DOHH2 (cell line): ENCODE results near the gene OGG1.

Experiments
- H3F3A ChIP-seq: fragments of 200-600 bp; sonication (generic), shearing (Covaris generic); 2 replicates; pipeline ENCODE4 v1.6.0; 2016; ENCODE audit warnings: antibody characterized with exemption, mild to moderate bottlenecking; ENCODE audit not compliant: control insufficient read depth, insufficient read depth
- H3K27ac ChIP-seq: fragments of 200-600 bp; sonication (generic); 2 replicates; pipeline ENCODE4 v1.5.1; 2014; ENCODE audit warnings: low read depth, mild to moderate bottlenecking, low read length, moderate library complexity
- H3K27me3 ChIP-seq: fragments of 200-600 bp; sonication (generic); 2 replicates; pipeline ENCODE4 v1.6.1; 2014; ENCODE audit warnings: mild to moderate bottlenecking, low read length, mixed read lengths; ENCODE audit not compliant: control insufficient read depth
- H3K36me3 ChIP-seq: fragments of 200-600 bp; sonication (generic); 2 replicates; pipeline ENCODE4 v1.6.1; 2014; ENCODE audit warnings: mild to moderate bottlenecking, low read length, moderate library complexity, mixed read lengths; ENCODE audit not compliant: control insufficient read depth
- H3K4me1 ChIP-seq: fragments of 200-600 bp; sonication (generic); 2 replicates; pipeline ENCODE4 v1.6.1; 2014; ENCODE audit warnings: mild to moderate bottlenecking, low read length, mixed read lengths; ENCODE audit not compliant: control insufficient read depth
- H3K4me2 ChIP-seq: fragments of 200-600 bp; sonication (generic); 2 replicates; pipeline ENCODE4 v1.6.0; 2014; ENCODE audit warnings: mild to moderate bottlenecking, low read length, moderate library complexity
- H3K4me3 ChIP-seq: fragments of 200-600 bp; sonication (generic); 2 replicates; pipeline ENCODE4 v1.5.1; 2014; ENCODE audit warnings: mild to moderate bottlenecking, low read length, mixed read lengths
- H3K79me2 ChIP-seq: fragments of 200-600 bp; sonication (generic); 2 replicates; pipeline ENCODE4 v1.6.1; 2014; ENCODE audit warnings: mild to moderate bottlenecking, low read length, mixed read lengths; ENCODE audit not compliant: control insufficient read depth
- H3K9me2 ChIP-seq: fragments of 200-600 bp; sonication (generic); replicated peaks from 2 replicates; pipeline ENCODE4 v1.6.1; 2014; ENCODE audit warnings: mild to moderate bottlenecking, low read length, mixed read lengths; ENCODE audit not compliant: control insufficient read depth
- H3K9me3 ChIP-seq: fragments of 200-600 bp; sonication (generic); 2 replicates; pipeline ENCODE4 v1.6.1; 2014; ENCODE audit warnings: antibody characterized with exemption, low read length, mixed read lengths; ENCODE audit not compliant: control insufficient read depth, insufficient read depth
- H4K20me1 ChIP-seq: fragments of 200-600 bp; sonication (generic); 2 replicates; pipeline ENCODE4 v1.6.0; 2014; ENCODE audit warnings: low read depth, mild to moderate bottlenecking, antibody characterized with exemption, low read length, moderate library complexity; ENCODE audit not compliant: control insufficient read depth, insufficient read depth
- CTCF ChIP-seq: fragments of 200-600 bp; sonication (generic); IDR thresholded peaks from one replicate; pipeline ENCODE4 v1.5.1; 2014; ENCODE audit warnings: antibody characterized with exemption, mild to moderate bottlenecking, low read depth, low read length; ENCODE audit not compliant: poor library complexity, severe bottlenecking
- EZH2phosphoT487 ChIP-seq: fragments of 200-600 bp; sonication (generic); IDR thresholded peaks from 2 replicates; pipeline ENCODE4 v1.6.1; 2017; ENCODE audit warnings: borderline replicate concordance, mild to moderate bottlenecking, antibody characterized with exemption, low read length, moderate library complexity, mixed read lengths

OGG1 gene

GRCh38 chr3:9786209-9786739, 36.5 kb downstream of the OGG1 start:
- Histone ChIP-seq H3K36me3 (peaks cover 68% of the 10 kb centered on the region), H3K79me2 (peaks cover 12% of the 10 kb centered on the region)

GRCh38 chr3:9786825-9787669, 37.3 kb downstream of the OGG1 start:
- Histone ChIP-seq H3K27ac (no peak overlapping the region), H3K4me3 (no peak overlapping the region), H4K20me1 (no peaks in the 10 kb centered on the region), H3F3A (peaks cover 16% of the 10 kb centered on the region), H3K27me3 (no peaks in the 10 kb centered on the region), H3K4me1 (peaks cover 23% of the 10 kb centered on the region), H3K9me2 (no peaks in the 10 kb centered on the region), H3K79me2 (peaks cover 19% of the 10 kb centered on the region), H3K4me2 (no peak overlapping the region), H3K9me3 (no peaks in the 10 kb centered on the region), H3K36me3 (peaks cover 67% of the 10 kb centered on the region)
- TF ChIP-seq CTCF, result peak; percentile 89
- TF ChIP-seq EZH2phosphoT487, result no peak

More at GRCh38 chr3:9786209-9786739, 36.5 kb downstream of the OGG1 start:
- H3F3A ChIP-seq, result peaks cover 18% of the 10 kb centered on the region
- H3K9me3 ChIP-seq, result no peaks in the 10 kb centered on the region
- no peak overlapping the region for H3K4me3 ChIP-seq
- TF ChIP-seq EZH2phosphoT487 (no peak), CTCF (no peak)
- no peaks in the 10 kb centered on the region for H4K20me1 ChIP-seq
- H3K4me2 ChIP-seq, result no peak overlapping the region
- no peaks in the 10 kb centered on the region for H3K9me2 ChIP-seq
- no peaks in the 10 kb centered on the region for H3K27me3 ChIP-seq
- H3K27ac ChIP-seq, result no peak overlapping the region
- peaks cover 24% of the 10 kb centered on the region for H3K4me1 ChIP-seq

GRCh38 chr3:9787714-9788113, 38.0 kb downstream of the OGG1 start:
- no peaks in the 10 kb centered on the region for H3K9me3 ChIP-seq
- H3K79me2 ChIP-seq, result peaks cover 21% of the 10 kb centered on the region
- no peak overlapping the region for H3K4me3 ChIP-seq
- H3K27me3 ChIP-seq, result no peaks in the 10 kb centered on the region
- H3K27ac ChIP-seq, result no peak overlapping the region
- TF ChIP-seq EZH2phosphoT487, result no peak
- no peak for TF ChIP-seq CTCF
- peaks cover 16% of the 10 kb centered on the region for H3K4me1 ChIP-seq
- H3K36me3 ChIP-seq, result peaks cover 61% of the 10 kb centered on the region
- no peaks in the 10 kb centered on the region for H3K9me2 ChIP-seq
- peaks cover 11% of the 10 kb centered on the region for H3F3A ChIP-seq
- H3K4me2 ChIP-seq, result no peak overlapping the region
- no peaks in the 10 kb centered on the region for H4K20me1 ChIP-seq
